Measurements from ENCODE around the gene FKBP10. TPM values are rescaled to one million over a fixed set of nuclear protein-coding genes. Genes with fewer than 3 reads are reported as not detected.

Gene FKBP10
- total and polyA plus RNA-seq, 2 donors (not counting 3 experiments of a cell fraction or from before 2014, with no cell fraction given), result 168 to 377 TPM

DNA sequence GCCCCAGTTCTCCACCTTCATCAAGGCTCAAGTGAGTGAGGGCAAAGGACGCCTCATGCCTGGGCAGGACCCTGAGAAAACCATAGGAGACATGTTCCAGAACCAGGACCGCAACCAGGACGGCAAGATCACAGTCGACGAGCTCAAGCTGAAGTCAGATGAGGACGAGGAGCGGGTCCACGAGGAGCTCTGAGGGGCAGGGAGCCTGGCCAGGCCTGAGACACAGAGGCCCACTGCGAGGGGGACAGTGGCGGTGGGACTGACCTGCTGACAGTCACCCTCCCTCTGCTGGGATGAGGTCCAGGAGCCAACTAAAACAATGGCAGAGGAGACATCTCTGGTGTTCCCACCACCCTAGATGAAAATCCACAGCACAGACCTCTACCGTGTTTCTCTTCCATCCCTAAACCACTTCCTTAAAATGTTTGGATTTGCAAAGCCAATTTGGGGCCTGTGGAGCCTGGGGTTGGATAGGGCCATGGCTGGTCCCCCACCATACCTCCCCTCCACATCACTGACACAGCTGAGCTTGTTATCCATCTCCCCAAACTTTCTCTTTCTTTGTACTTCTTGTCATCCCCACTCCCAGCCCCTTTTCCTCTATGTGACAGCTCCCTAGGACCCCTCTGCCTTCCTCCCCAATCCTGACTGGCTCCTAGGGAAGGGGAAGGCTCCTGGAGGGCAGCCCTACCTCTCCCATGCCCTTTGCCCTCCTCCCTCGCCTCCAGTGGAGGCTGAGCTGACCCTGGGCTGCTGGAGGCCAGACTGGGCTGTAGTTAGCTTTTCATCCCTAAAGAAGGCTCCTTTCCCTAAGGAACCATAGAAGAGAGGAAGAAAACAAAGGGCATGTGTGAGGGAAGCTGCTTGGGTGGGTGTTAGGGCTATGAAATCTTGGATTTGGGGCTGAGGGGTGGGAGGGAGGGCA, 9.7 kb downstream of the FKBP10 start:
- Histone ChIP-seq H4K20me1 (replicated peaks; ENCODE audit: control insufficient read depth, extremely low read depth, insufficient read depth, low read length) (no peaks in the 10 kb centered on the region), H3K27me3 (ENCODE audit: control insufficient read depth in 2 of 2, insufficient read depth in 2 of 2, low read length in 2 of 2) (no peaks in the 10 kb centered on the region), H3K4me2 (ENCODE audit: insufficient read depth, low read length) (no peak overlapping the region), H3K27ac (ENCODE audit: insufficient read depth, low read depth, low read length) (no peak overlapping the region), H2AFZ (ENCODE audit: low read depth, low read length) (no peak overlapping the region), H3K79me2 (ENCODE audit: control insufficient read depth, insufficient read depth, low read length) (no peaks in the 10 kb centered on the region), H3K9ac (replicated peaks; ENCODE audit: extremely low read depth, insufficient read depth, low read length) (no peak overlapping the region), H3K9me3 (replicated peaks; ENCODE audit: control insufficient read depth, insufficient read depth, low read length) (no peaks in the 10 kb centered on the region), H3K9me1 (replicated peaks; ENCODE audit: control insufficient read depth, extremely low read depth, insufficient read depth, low read length) (no peaks in the 10 kb centered on the region), H3K36me3 (ENCODE audit: control insufficient read depth in 2 of 2, extremely low read depth in 1 of 2, insufficient read depth in 2 of 2, low read length in 2 of 2) (peaks cover 3 to 33% of the 10 kb centered on the region in 2 experiments), H3K4me1 (ENCODE audit: control insufficient read depth, extremely low read depth, insufficient read depth, low read length) (no peaks in the 10 kb centered on the region), H3K4me3 (replicated peaks in 1 of 3; ENCODE audit: insufficient read depth in 1 of 3, low read depth in 1 of 3, low read length in 3 of 3) (no peak overlapping the region)
- ChIA-PET POLR2A (interaction anchor here (0.5 kb wide), 1 partner anchor 58 kb away, joined by 4 read pairs; no protein-coding TSS in a partner anchor), CTCF (interaction anchor here (0.9 to 1.1 kb wide), 3 partner anchors 11 to 43 kb away, joined by 3 read pairs; partner anchors contain the start of genes KLHL11 and P3H4)
- intact Hi-C loops (cut with micrococcal nuclease), result no loop called here
- no peak for FAIRE-seq
- TSS peak; percentile 62 for BruUV-seq (replicated peaks)
- no peak for DNase-seq (ENCODE audit: low read depth, low spot score)
- no peak for TF ChIP-seq CTCF (IDR thresholded peaks at IDR 0.05; ENCODE audit: extremely low read depth in 1 of 2, insufficient read depth in 1 of 2, low read depth in 1 of 2, low read length in 2 of 2)
- TF ChIP-seq POLR2A (IDR thresholded peaks at IDR 0.05; ENCODE audit: low read depth, low read length), result peak; percentile 28
- TF ChIP-seq POLR2AphosphoS5 (IDR thresholded peaks at IDR 0.05; ENCODE audit: insufficient read depth, low read depth, low read length), result no peak
- TF ChIP-seq, protein P1, sequence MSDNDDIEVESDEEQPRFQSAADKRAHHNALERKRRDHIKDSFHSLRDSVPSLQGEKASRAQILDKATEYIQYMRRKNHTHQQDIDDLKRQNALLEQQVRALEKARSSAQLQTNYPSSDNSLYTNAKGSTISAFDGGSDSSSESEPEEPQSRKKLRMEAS (IDR thresholded peaks at IDR 0.05; ENCODE audit: insufficient read depth, insufficient read length), result no peak
- TF ChIP-seq JUN (IDR thresholded peaks at IDR 0.05; ENCODE audit: borderline replicate concordance, insufficient read depth, insufficient read length, low read depth), result no peak
- no peak for TF ChIP-seq FOS (IDR thresholded peaks at IDR 0.05; ENCODE audit: borderline replicate concordance, insufficient read depth, low read length)
- TF ChIP-seq GATA2 (IDR thresholded peaks at IDR 0.05; ENCODE audit: insufficient read depth, insufficient read length, low read depth, low read length), result no peak
- dilution Hi-C loops (cut with MboI; ENCODE audit: extremely low pct_ligation_motif_present, low sequenced_read_pairs), result no loop called here
